Amniotic stem cell (primary cell): ENCODE measurements around the gene PIEZO1.
"Not testable (repeated sequence)": the region's sequence is repeated elsewhere in the genome, so short reads cannot be mapped to it uniquely, and the experiment has no call there.

Source experiments
- DNase-seq: peaks from one replicate; lab custom pipeline; 2025; lab: John Stamatoyannopoulos, UW

PIEZO1 gene

GRCh38 chr16:88803264-88803987 is 18.4 kb upstream of the PIEZO1 start, which contains the start of gene CDT1:
Gene CDT1 (plus strand): TSS chr16:88803789. CDS start chr16:88803832, 43 bp downstream.
- peak; percentile 20 for DNase-seq

- DNase-seq, result no peak
These were observed 15.2 kb upstream of the PIEZO1 start for GRCh38 chr16:88800277-88800592.

GRCh38 chr16:88799569-88800276 is 14.7 kb upstream of the PIEZO1 start:
- DNase-seq, result no peak

- DNase-seq, result no peak
These were observed 13.9 kb upstream of the PIEZO1 start for GRCh38 chr16:88798772-88799455.

GRCh38 chr16:88798073-88798472 is 13.1 kb upstream of the PIEZO1 start:
- no peak for DNase-seq

GRCh38 chr16:88796278-88796677 is 11.3 kb upstream of the PIEZO1 start:
- DNase-seq, result no peak

- DNase-seq, result no peak
These were observed 8.4 kb upstream of the PIEZO1 start for GRCh38 chr16:88793251-88793954.

GRCh38 chr16:88792668-88793250 is 7.7 kb upstream of the PIEZO1 start:
- no peak for DNase-seq

GRCh38 chr16:88792078-88792550 is 7.1 kb upstream of the PIEZO1 start:
- DNase-seq, result no peak

GRCh38 chr16:88790312-88791211 is 5.5 kb upstream of the PIEZO1 start:
- no peak for DNase-seq

- DNase-seq, result no peak
These were observed 4.6 kb upstream of the PIEZO1 start for GRCh38 chr16:88789594-88789993.

GRCh38 chr16:88788749-88789148 is 3.7 kb upstream of the PIEZO1 start:
- DNase-seq, result not testable (repeated sequence)

GRCh38 chr16:88787579-88788314 is 2.7 kb upstream of the PIEZO1 start:
- no peak for DNase-seq

GRCh38 chr16:88784856-88785105 is 239 bp downstream of the PIEZO1 start:
- no peak for DNase-seq

- DNase-seq, result peak; percentile 55
These were observed 755 bp downstream of the PIEZO1 start for GRCh38 chr16:88784074-88784855.

GRCh38 chr16:88783391-88784073 is 1.5 kb downstream of the PIEZO1 start:
- DNase-seq, result no peak

GRCh38 chr16:88782454-88783390 is 2.3 kb downstream of the PIEZO1 start:
- peak; percentile 63 for DNase-seq
